ENCODE data around the gene PDE4B.

- TF ChIP-seq CTCF (IDR thresholded peaks at IDR 0.05) (no peak), POLR2AphosphoS5 (IDR thresholded peaks at IDR 0.05) (no peak), POLR2A (IDR thresholded peaks at IDR 0.05) (no peak)
Observed at GRCh38 chr1:66320231-66320630, 527.5 kb downstream of the PDE4B start.
